ENCODE data around the gene CBX4. TPM values are rescaled to one million over a fixed set of nuclear protein-coding genes. Genes with fewer than 3 reads are reported as not detected.

Gene CBX4
- total RNA-seq, 1 donor from 2014 or later: 25.7 TPM

DNA sequence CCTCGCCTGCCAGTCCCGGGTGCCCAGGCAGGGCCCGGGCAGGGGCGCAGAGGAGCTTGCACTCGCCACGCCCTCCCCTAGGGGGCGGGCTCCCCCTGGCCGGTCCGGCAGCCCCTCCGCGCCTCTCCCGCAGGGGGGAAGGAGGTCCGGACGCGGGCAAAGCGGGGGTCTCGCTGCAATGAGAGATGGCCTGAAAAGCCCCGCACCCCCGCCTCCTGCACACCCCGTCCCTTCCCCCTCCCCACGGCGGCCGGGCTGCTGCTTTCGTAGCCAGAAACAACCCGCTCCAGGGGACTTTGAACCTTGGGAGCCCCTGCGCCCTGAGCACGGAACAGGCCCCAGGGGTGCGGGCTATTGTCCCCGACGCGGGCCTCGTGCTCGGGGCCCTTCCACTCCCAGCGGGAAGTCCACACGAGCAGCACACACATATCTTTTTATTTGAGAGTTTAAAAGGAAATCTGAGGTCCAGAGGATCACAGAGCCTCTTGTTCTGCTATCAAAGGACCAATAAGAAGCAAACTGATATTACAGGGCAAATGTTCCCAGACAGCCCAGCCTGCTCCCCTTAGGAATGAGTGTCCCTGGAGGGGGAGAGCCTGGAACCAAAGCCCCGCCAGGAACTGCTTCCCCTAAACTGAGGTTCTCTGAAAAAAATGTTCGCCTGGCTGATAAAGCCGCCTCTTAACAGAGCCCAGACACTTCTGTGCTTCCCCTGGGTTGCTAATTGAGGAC is 5.8 kb upstream of the CBX4 start:
- Histone ChIP-seq H3K36me3 (no peaks in the 10 kb centered on the region), H3K27ac (peak overlapping the region; percentile 9 to 23), H3K4me1 (peaks cover 15 to 34% of the 10 kb centered on the region in 2 donors), H3K9me3 (no peaks in the 10 kb centered on the region), H3K27me3 (peaks cover 32% of the 10 kb centered on the region), H3K4me3 (peak overlapping the region; percentile 59 to 64)
- intact Hi-C loops (cut with DNase I): loop anchor here (5.0 kb wide), 1 partner anchor 68 kb away; the partner anchor contains the start of gene CBX2
- no peak for DNase-seq (ENCODE audit: low spot score in 2 of 2)
- TF ChIP-seq, protein P1, sequence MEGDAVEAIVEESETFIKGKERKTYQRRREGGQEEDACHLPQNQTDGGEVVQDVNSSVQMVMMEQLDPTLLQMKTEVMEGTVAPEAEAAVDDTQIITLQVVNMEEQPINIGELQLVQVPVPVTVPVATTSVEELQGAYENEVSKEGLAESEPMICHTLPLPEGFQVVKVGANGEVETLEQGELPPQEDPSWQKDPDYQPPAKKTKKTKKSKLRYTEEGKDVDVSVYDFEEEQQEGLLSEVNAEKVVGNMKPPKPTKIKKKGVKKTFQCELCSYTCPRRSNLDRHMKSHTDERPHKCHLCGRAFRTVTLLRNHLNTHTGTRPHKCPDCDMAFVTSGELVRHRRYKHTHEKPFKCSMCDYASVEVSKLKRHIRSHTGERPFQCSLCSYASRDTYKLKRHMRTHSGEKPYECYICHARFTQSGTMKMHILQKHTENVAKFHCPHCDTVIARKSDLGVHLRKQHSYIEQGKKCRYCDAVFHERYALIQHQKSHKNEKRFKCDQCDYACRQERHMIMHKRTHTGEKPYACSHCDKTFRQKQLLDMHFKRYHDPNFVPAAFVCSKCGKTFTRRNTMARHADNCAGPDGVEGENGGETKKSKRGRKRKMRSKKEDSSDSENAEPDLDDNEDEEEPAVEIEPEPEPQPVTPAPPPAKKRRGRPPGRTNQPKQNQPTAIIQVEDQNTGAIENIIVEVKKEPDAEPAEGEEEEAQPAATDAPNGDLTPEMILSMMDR (IDR thresholded peaks at IDR 0.05): peak; percentile 13 to 76 (median 76)

DNA sequence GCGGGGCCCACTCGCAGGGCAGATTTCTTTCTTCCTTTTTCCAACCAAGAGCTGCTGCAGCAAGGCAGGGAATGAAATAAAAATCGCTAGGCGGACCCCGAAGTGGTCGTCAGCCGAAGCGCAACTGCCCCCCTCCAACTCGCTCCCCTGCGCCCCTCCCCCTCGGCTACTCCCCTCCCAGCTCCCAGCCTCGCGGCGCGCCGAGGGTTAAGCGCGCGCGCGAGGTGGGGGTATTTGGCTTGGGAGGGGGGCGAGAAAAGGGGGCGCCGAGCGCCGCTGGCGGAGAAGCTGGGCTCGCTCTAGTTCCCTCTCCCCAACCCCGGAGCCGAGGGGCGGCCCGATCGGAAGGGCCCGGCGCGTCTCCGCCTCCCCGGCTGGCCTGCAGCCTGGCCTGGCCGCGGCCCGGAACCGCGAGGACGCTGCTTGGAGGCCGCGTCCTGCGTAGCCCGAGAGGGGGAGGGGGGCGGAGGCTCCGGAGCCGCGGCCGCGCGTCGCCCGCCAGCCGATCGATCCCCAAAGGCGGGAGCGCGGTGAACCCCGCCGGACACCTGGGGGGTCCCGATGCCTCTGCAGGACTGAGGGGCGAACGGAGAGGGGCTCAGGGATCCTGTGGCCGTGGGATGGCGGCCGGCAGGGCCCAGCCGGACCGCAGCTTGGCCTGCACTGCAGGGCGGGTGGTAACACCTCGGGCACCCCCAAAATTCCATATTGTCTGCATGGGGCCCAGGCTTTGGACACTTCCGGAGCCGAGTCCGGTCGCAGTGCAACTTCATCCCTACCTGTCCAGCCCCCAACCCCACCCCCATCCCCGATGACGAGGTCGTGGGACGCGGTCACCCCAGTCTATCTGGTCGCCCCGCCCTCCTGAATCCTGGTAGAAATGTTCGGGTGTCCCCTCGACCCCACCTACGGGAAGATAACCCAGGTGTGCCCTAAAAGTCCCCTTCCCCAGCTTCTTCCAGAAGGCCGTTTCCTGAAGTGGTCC is 4.9 kb upstream of the CBX4 start:
- DNase-seq (ENCODE audit: low spot score in 2 of 2): no peak
- Histone ChIP-seq H3K4me1 (peaks cover 15 to 40% of the 10 kb centered on the region in 2 donors), H3K27ac (peak overlapping the region; percentile 9 to 23), H3K9me3 (no peaks in the 10 kb centered on the region), H3K27me3 (peaks cover 32% of the 10 kb centered on the region), H3K4me3 (peak overlapping the region; percentile 59 to 64), H3K36me3 (no peaks in the 10 kb centered on the region)
- TF ChIP-seq, protein P1 (IDR thresholded peaks at IDR 0.05): no peak
- intact Hi-C loops (cut with DNase I): loop anchor here (5.0 kb wide), 1 partner anchor 67 kb away; the partner anchor contains the start of gene CBX2

DNA sequence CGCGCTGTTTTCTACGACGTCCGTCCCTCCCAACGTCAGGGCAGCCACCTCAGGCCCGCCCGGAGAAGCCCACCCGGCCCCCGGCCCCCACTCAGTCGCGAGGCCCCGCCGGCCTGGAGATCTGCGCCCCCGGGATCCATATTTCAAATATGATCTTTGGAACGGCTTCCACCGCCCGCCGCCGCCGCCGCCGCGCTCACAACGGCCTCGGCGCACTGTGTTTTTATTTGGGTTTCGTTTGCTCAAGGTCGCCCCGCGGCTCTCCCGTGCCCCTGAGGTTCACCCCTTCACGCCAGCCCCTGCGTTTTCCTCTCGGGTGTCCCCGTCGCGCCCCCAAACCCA is 4.2 kb upstream of the CBX4 start:
- no peak overlapping the region for H3K27ac ChIP-seq
- H3K27me3 ChIP-seq: peaks cover 32% of the 10 kb centered on the region
- DNase-seq (ENCODE audit: low spot score in 2 of 2): no peak

DNA sequence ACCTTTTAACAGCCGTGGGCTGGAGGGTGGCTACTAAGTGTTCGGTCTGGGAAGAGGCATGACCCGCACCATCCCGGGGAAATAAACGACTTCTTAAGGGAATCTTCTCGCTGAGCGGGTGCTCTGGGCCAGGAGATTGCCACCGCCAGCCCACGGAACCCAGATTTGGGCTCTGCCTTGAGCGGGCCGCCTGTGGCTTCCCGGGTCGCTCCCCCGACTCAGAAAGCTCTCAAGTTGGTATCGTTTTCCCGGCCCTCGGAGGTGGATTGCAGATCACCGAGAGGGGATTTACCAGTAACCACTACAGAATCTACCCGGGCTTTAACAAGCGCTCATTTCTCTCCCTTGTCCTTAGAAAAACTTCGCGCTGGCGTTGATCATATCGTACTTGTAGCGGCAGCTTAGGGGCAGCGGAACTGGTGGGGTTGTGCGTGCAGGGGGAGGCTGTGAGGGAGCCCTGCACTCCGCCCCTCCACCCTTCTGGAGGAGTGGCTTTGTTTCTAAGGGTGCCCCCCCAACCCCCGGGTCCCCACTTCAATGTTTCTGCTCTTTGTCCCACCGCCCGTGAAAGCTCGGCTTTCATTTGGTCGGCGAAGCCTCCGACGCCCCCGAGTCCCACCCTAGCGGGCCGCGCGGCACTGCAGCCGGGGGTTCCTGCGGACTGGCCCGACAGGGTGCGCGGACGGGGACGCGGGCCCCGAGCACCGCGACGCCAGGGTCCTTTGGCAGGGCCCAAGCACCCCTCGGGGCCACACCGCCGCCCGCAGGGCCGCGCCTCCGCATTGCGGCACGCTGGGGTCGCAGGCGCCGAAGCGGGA is 3.6 kb upstream of the CBX4 start:
- no peak for DNase-seq (ENCODE audit: low spot score in 2 of 2)
- H3K4me1 ChIP-seq: peaks cover 18 to 44% of the 10 kb centered on the region in 2 donors
- H3K4me3 ChIP-seq: peak overlapping the region; percentile 59 to 64
- peaks cover 32% of the 10 kb centered on the region for H3K27me3 ChIP-seq
- no peak overlapping the region for H3K27ac ChIP-seq
- H3K9me3 ChIP-seq: no peaks in the 10 kb centered on the region
- no peaks in the 10 kb centered on the region for H3K36me3 ChIP-seq
- intact Hi-C loops (cut with DNase I): loop anchor here (5.0 kb wide), 1 partner anchor 66 kb away; the partner anchor contains the start of gene CBX2
- TF ChIP-seq, protein P1 (IDR thresholded peaks at IDR 0.05): no peak

More for the DNA sequence above, 4.2 kb upstream of the CBX4 start:
- Histone ChIP-seq H3K36me3 (no peaks in the 10 kb centered on the region), H3K9me3 (no peaks in the 10 kb centered on the region), H3K4me1 (peaks cover 15 to 40% of the 10 kb centered on the region in 2 donors), H3K4me3 (peak overlapping the region; percentile 59 to 64)
- intact Hi-C loops (cut with DNase I): loop anchor here (5.0 kb wide), 1 partner anchor 66 kb away; the partner anchor contains the start of gene CBX2
- TF ChIP-seq, protein P1 (IDR thresholded peaks at IDR 0.05): no peak

All from ascending aorta (tissue), 2 donors.